HCT116 (cell line): ENCODE data around the gene SLC39A10. TPM values are rescaled to one million over a fixed set of nuclear protein-coding genes. Genes with fewer than 3 reads are reported as not detected.

Experiments used
- ATAC-seq: fragments of 200-7000 bp; cut with Tn5 transposase; 2 replicates; pipeline ENCODE4 v1.9.1; 2020; ENCODE audit warnings: mild to moderate bottlenecking, moderate library complexity
- BruUV-seq: library from RNA; stranded (reverse); fragments of 400-500 nt; replicated peaks from 2 replicates; lab custom pipeline; 2021; lab: Mats Ljungman, UMichigan
- CTCF ChIA-PET: fragments of 300-600 bp; sonication (Branson Sonifier 250); formaldehyde crosslinking; loops from one replicate; lab custom pipeline; 2021; ENCODE audit warnings: antibody characterized with exemption; lab: Charles Lee
- POLR2A ChIA-PET: fragments of 300-600, 350-600 bp; sonication (Branson Sonifier 250); formaldehyde crosslinking; loops from one replicate; lab custom pipeline; 2021; ENCODE audit warnings: antibody characterized with exemption; lab: Charles Lee
- RAD21 ChIA-PET, 2 experiments: fragments of 300-600 bp; sonication (Branson Sonifier 250); formaldehyde crosslinking; loops; one replicate each; lab custom pipeline; 2023; ENCODE audit warnings: low total read pairs in 2 of 2; ENCODE audit not compliant: uncharacterized antibody in 2 of 2, unreplicated experiment in 2 of 2, low non-redundant PET in 1 of 2; lab: Charles Lee
- DNase-seq: peaks from one replicate; pipeline ENCODE4 v3.0.0-alpha.2; 2010; ENCODE audit warnings: low read depth, low spot score
- H2AFZ ChIP-seq: fragments of 200-600 bp; shearing (Covaris generic), sonication (generic); 2 replicates; pipeline ENCODE4 v1.6.1; 2017; ENCODE audit warnings: low read depth, mixed run types, mixed read lengths, antibody characterized with exemption, low read length; ENCODE audit not compliant: poor library complexity, severe bottlenecking
- H3K27ac ChIP-seq: 2 replicates; pipeline ENCODE4 v1.5.1; 2012; ENCODE audit warnings: low read depth, low read length
- H3K27me3 ChIP-seq: fragments of 200-600 bp; sonication (generic); 2 replicates; pipeline ENCODE4 v1.6.1; 2016; ENCODE audit warnings: mixed run types, low read length, mixed read lengths; ENCODE audit not compliant: insufficient read depth
- H3K36me3 ChIP-seq, 2 experiments: fragments of 200-500 bp in 1 of 2; fragments of 200-600 bp in 1 of 2; sonication (Bioruptor generic) in 1 of 2; sonication (generic) in 1 of 2; 2 replicates each; pipeline versions ENCODE4 v1.5.1 to v1.6.1; 2014 to 2016; ENCODE audit warnings: low read length in 2 of 2, inconsistent platforms in 1 of 2, mixed read lengths in 1 of 2, mixed run types in 1 of 2; ENCODE audit not compliant: insufficient read depth in 2 of 2, control insufficient read depth in 1 of 2
- H3K4me1 ChIP-seq, 2 experiments: fragments of 200-600 bp in 1 of 2; sonication (generic) in 1 of 2; 2 replicates each; pipeline versions ENCODE4 v1.5.1 to v1.6.1; 2012 to 2017; ENCODE audit warnings: low read length in 2 of 2, inconsistent platforms in 1 of 2, mild to moderate bottlenecking in 1 of 2, mixed read lengths in 1 of 2, mixed run types in 1 of 2, moderate library complexity in 1 of 2; ENCODE audit not compliant: insufficient read depth in 2 of 2, control insufficient read depth in 1 of 2
- H3K4me2 ChIP-seq: fragments of 200-600 bp; sonication (generic); 2 replicates; pipeline ENCODE4 v1.6.1; 2017; ENCODE audit warnings: mixed run types, low read length, mixed read lengths
- H3K4me3 ChIP-seq, 2 experiments: fragments of 200-600 bp in 1 of 2; sonication (generic) in 1 of 2; replicated peaks in 1 of 2; 2 replicates each; pipeline ENCODE4 v1.5.1; 2011 to 2016; ENCODE audit warnings: low read length in 2 of 2, control low read depth in 1 of 2, low read depth in 1 of 2, mild to moderate bottlenecking in 1 of 2, mixed read lengths in 1 of 2, mixed run types in 1 of 2
- H3K79me2 ChIP-seq: fragments of 200-600 bp; sonication (generic); 2 replicates; pipeline ENCODE4 v1.6.1; 2017; ENCODE audit warnings: mild to moderate bottlenecking, mixed run types, low read length, moderate library complexity, mixed read lengths; ENCODE audit not compliant: insufficient read depth
- H3K9ac ChIP-seq: fragments of 200-600 bp; sonication (generic); 2 replicates; pipeline ENCODE4 v1.6.1; 2016; ENCODE audit warnings: low read length, mixed read lengths
- H3K9me2 ChIP-seq: fragments of 200-600 bp; sonication (generic), shearing (Covaris generic); 2 replicates; pipeline ENCODE4 v1.6.1; 2017; ENCODE audit warnings: mixed run types, mild to moderate bottlenecking, moderate library complexity; ENCODE audit not compliant: insufficient read depth
- H3K9me3 ChIP-seq, 2 experiments: fragments of 200-500 bp in 1 of 2; fragments of 200-600 bp in 1 of 2; sonication (Bioruptor generic) in 1 of 2; sonication (generic) in 1 of 2; 2 replicates each; pipeline ENCODE4 v1.6.1; 2014 to 2017; ENCODE audit warnings: low read length in 2 of 2, mixed read lengths in 2 of 2, inconsistent platforms in 1 of 2, low read depth in 1 of 2, mild to moderate bottlenecking in 1 of 2, mixed run types in 1 of 2, moderate library complexity in 1 of 2; ENCODE audit not compliant: control insufficient read depth in 1 of 2, insufficient read depth in 1 of 2
- H4K20me1 ChIP-seq: fragments of 200-600 bp; sonication (generic), shearing (Covaris generic); 2 replicates; pipeline ENCODE4 v1.6.1; 2017; ENCODE audit warnings: mixed run types, mild to moderate bottlenecking, moderate library complexity; ENCODE audit not compliant: insufficient read depth
- ATF3 ChIP-seq: IDR thresholded peaks from 2 replicates; pipeline ENCODE4 v1.6.1; 2012
- CTCF ChIP-seq, 3 experiments: fragments of 200-600 bp in 1 of 3; sonication (generic) in 1 of 3; IDR thresholded peaks in 2 of 3; conservative IDR thresholded peaks in 1 of 3; 2 replicates each; pipeline ENCODE4 v1.5.1; 2012 to 2017; ENCODE audit warnings: low read depth in 2 of 3, low read length in 2 of 3, antibody characterized with exemption in 1 of 3, borderline replicate concordance in 1 of 3, control low read depth in 1 of 3, mild to moderate bottlenecking in 1 of 3, mixed read lengths in 1 of 3, mixed run types in 1 of 3, moderate library complexity in 1 of 3; ENCODE audit not compliant: insufficient read depth in 1 of 3
- EGR1 ChIP-seq: IDR thresholded peaks from 2 replicates; pipeline ENCODE4 v1.6.1; 2012; ENCODE audit warnings: low read depth
- EZH2 ChIP-seq: fragments of 200-600 bp; sonication (generic); IDR thresholded peaks from 2 replicates; pipeline ENCODE4 v1.6.1; 2017; ENCODE audit warnings: antibody characterized with exemption, mixed run types
- FOSL1 ChIP-seq: IDR thresholded peaks from 2 replicates; pipeline ENCODE4 v1.6.1; 2012; ENCODE audit warnings: low read depth
- POLR2AphosphoS5 ChIP-seq: IDR thresholded peaks from 2 replicates; pipeline ENCODE4 v1.6.1; 2011; ENCODE audit warnings: mild to moderate bottlenecking, low read depth, low read length, moderate library complexity
- SIN3A ChIP-seq: IDR thresholded peaks from 2 replicates; pipeline ENCODE4 v1.6.1; 2012; ENCODE audit warnings: low read depth
- SRF ChIP-seq: IDR thresholded peaks from 2 replicates; pipeline ENCODE4 v1.6.1; 2012; ENCODE audit warnings: low read depth
- intact Hi-C: fragments of 100-400 bp; cut with micrococcal nuclease; formaldehyde crosslinking; loops from 2 replicates; pipeline ENCODE4 v1.10.0; 2022
- total RNA-seq: library from RNA; stranded (reverse); gene quantifications from one replicate; pipeline ENCODE4 v1.2.1, GENCODE V29; 2021; ENCODE audit not compliant: unreplicated experiment

The SLC39A10 gene
- total RNA-seq, 1 experiment from 2014 or later: 59.0 TPM

GRCh38 chr2:195756218-195756942 lies 99.4 kb downstream of the SLC39A10 start (continued):
- TF ChIP-seq CTCF (IDR thresholded peaks at IDR 0.05 in 2 of 3, conservative IDR thresholded peaks at IDR 0.05 in 1 of 3; ENCODE audit: borderline replicate concordance in 1 of 3, insufficient read depth in 1 of 3, low read depth in 2 of 3, low read length in 2 of 3) (no peak), EGR1 (no peak), EZH2 (no peak)

GRCh38 chr2:195758846-195759245 lies 101.8 kb downstream of the SLC39A10 start:
- RAD21 ChIA-PET: no interaction called here
- BruUV-seq: no TSS peak
- Histone ChIP-seq H3K79me2 (no peaks in the 10 kb centered on the region), H3K4me2 (no peak overlapping the region), H3K9me3 (no peaks in the 10 kb centered on the region), H4K20me1 (no peaks in the 10 kb centered on the region), H3K4me3 (no peak overlapping the region), H3K4me1 (peaks cover 11 to 17% of the 10 kb centered on the region in 2 experiments; a peak in 3 of 4 replicates), H2AFZ (no peak overlapping the region), H3K27me3 (no peaks in the 10 kb centered on the region), H3K36me3 (no peaks in the 10 kb centered on the region), H3K9me2 (no peaks in the 10 kb centered on the region), H3K27ac (no peak overlapping the region), H3K9ac (no peak overlapping the region)
- POLR2A ChIA-PET: no interaction called here
- CTCF ChIA-PET: no interaction called here
- no peak for ATAC-seq
- no peak for DNase-seq
- intact Hi-C loops: no loop called here
- TF ChIP-seq EGR1 (no peak), ATF3 (no peak), SIN3A (no peak), FOSL1 (no peak), SRF (no peak), POLR2AphosphoS5 (no peak)
